GM19397 (cell line): Measurements from ENCODE around the gene TRAP1.

Experiments used
- ATAC-seq: cut with Tn5 transposase; IDR thresholded peaks from one replicate; pipeline ENCODE4 v1.9.1; 2021; ENCODE audit warnings: mild to moderate bottlenecking, moderate library complexity; ENCODE audit not compliant: unreplicated experiment

TRAP1 gene

GRCh38 chr16:3717235-3718018 lies at the start of gene TRAP1:
TSS of gene TRAP1 (minus strand) at chr16:3717524. CDS start at chr16:3717508, 16 bp downstream.
- ATAC-seq = peak; percentile 89

- no peak for ATAC-seq
Measured at GRCh38 chr16:3766177-3766576, 48.9 kb upstream of the TRAP1 start.

- ATAC-seq = no peak
Measured at GRCh38 chr16:3764409-3764808, 47.1 kb upstream of the TRAP1 start.

- ATAC-seq = no peak
Measured at GRCh38 chr16:3762107-3762750, 44.9 kb upstream of the TRAP1 start.

- no peak for ATAC-seq
Measured at GRCh38 chr16:3761375-3762106, 44.2 kb upstream of the TRAP1 start.

- no peak for ATAC-seq
Measured at GRCh38 chr16:3760518-3760917, 43.2 kb upstream of the TRAP1 start.

- ATAC-seq = no peak
Measured at GRCh38 chr16:3759736-3760135, 42.4 kb upstream of the TRAP1 start.

- ATAC-seq = no peak
Measured at GRCh38 chr16:3756113-3756512, 38.8 kb upstream of the TRAP1 start.

- no peak for ATAC-seq
Measured at GRCh38 chr16:3755249-3755648, 37.9 kb upstream of the TRAP1 start.

- no peak for ATAC-seq
Measured at GRCh38 chr16:3754772-3755171, 37.4 kb upstream of the TRAP1 start.

GRCh38 chr16:3754081-3754703 lies 36.9 kb upstream of the TRAP1 start:
- ATAC-seq = no peak

GRCh38 chr16:3752984-3753383 lies 35.7 kb upstream of the TRAP1 start:
- no peak for ATAC-seq

GRCh38 chr16:3751878-3752277 lies 34.6 kb upstream of the TRAP1 start:
- ATAC-seq = no peak

- ATAC-seq = no peak
Measured at GRCh38 chr16:3748307-3748706, 31.0 kb upstream of the TRAP1 start.

- no peak for ATAC-seq
Measured at GRCh38 chr16:3745751-3746355, 28.5 kb upstream of the TRAP1 start.

- no peak for ATAC-seq
Measured at GRCh38 chr16:3744018-3744417, 26.7 kb upstream of the TRAP1 start.

GRCh38 chr16:3740934-3741333 lies 23.6 kb upstream of the TRAP1 start:
- ATAC-seq = no peak

GRCh38 chr16:3740186-3740585 lies 22.9 kb upstream of the TRAP1 start:
- ATAC-seq = no peak

- ATAC-seq = no peak
Measured at GRCh38 chr16:3739636-3740035, 22.3 kb upstream of the TRAP1 start.

- ATAC-seq = no peak
Measured at GRCh38 chr16:3738541-3738940, 21.2 kb upstream of the TRAP1 start.

GRCh38 chr16:3738128-3738527 lies 20.8 kb upstream of the TRAP1 start:
- ATAC-seq = no peak
